Breast epithelium (tissue), 4 donors: ENCODE data around the gene FEV. TPM values are rescaled to one million over a fixed set of nuclear protein-coding genes. Genes with fewer than 3 reads are reported as not detected.

ENCODE experiments used
- DNase-seq, 2 donors: peaks; one replicate each; pipeline ENCODE4 v3.0.0-alpha.2; 2019; ENCODE audit warnings: low spot score in 2 of 2
- H3K27ac ChIP-seq, 2 donors: fragments of 200-600 bp; sonication (generic) in 1 of 2; one replicate each; pipeline ENCODE4 v1.5.1; 2016 to 2019; ENCODE audit warnings: mild to moderate bottlenecking in 1 of 2
- H3K27me3 ChIP-seq, 2 donors: fragments of 200-600 bp; sonication (generic) in 1 of 2; one replicate each; pipeline versions ENCODE4 v1.5.1 to v1.6.0; 2017 to 2019; ENCODE audit warnings: control low read depth in 1 of 2, mild to moderate bottlenecking in 1 of 2
- H3K36me3 ChIP-seq: fragments of 200-600 bp; one replicate; pipeline ENCODE4 v1.5.1; 2019
- H3K4me1 ChIP-seq, 2 donors: fragments of 200-600 bp; sonication (generic); one replicate each; pipeline ENCODE4 v1.5.1; 2016 to 2019; ENCODE audit warnings: control low read depth in 1 of 2
- H3K4me3 ChIP-seq, 3 donors: fragments of 200-600 bp; sonication (generic); 1 replicate in 2 of 3; 2 replicates in 1 of 3; pipeline ENCODE4 v1.5.1; 2016 to 2019; ENCODE audit warnings: mild to moderate bottlenecking in 3 of 3, moderate library complexity in 2 of 3
- H3K9me3 ChIP-seq, 2 donors: fragments of 200-600 bp; sonication (generic) in 1 of 2; one replicate each; pipeline ENCODE4 v1.5.1; 2016 to 2019; ENCODE audit warnings: control low read depth in 1 of 2
- POLR2A ChIP-seq: fragments of 450-650 bp; IDR thresholded peaks from one replicate; pipeline ENCODE4 v1.6.1; 2016; ENCODE audit warnings: antibody characterized with exemption, mild to moderate bottlenecking, moderate library complexity
- POLR2AphosphoS5 ChIP-seq, 3 donors: sonication (generic); formaldehyde crosslinking; IDR thresholded peaks; one replicate each; pipeline ENCODE4 v1.6.1; 2017; ENCODE audit warnings: antibody characterized with exemption in 3 of 3
- intact Hi-C: fragments of 100-400 bp; cut with DNase I; formaldehyde crosslinking; loops from one replicate; pipeline ENCODE4 v1.15.1; 2023; ENCODE audit warnings: low total_unique reads
- total RNA-seq, 3 donors: library from RNA; depleted of rRNA; stranded (reverse); fragments of >200 nt; gene quantifications; one replicate each; pipeline ENCODE4 v1.1.0, GENCODE V29; 2016
- TF ChIP-seq, protein P1 (sequence below), 3 donors: fragments of 450-650 bp; IDR thresholded peaks; one replicate each; pipeline ENCODE4 v1.5.1; 2016 to 2017; ENCODE audit warnings: antibody characterized with exemption in 3 of 3, mild to moderate bottlenecking in 3 of 3, moderate library complexity in 3 of 3

FEV gene
- total RNA-seq, 3 donors from 2014 or later, result not detected

- DNase-seq, result no peak
- intact Hi-C loops, result no loop called here
- no peaks in the 10 kb centered on the region for H3K36me3 ChIP-seq
- no peak overlapping the region for H3K27ac ChIP-seq
- H3K27me3 ChIP-seq, result peaks cover 29 to 73% of the 10 kb centered on the region in 2 donors
- H3K9me3 ChIP-seq, result no peaks in the 10 kb centered on the region
- H3K4me3 ChIP-seq, result no peak overlapping the region
- TF ChIP-seq POLR2A, result no peak
- TF ChIP-seq POLR2AphosphoS5 (IDR thresholded peaks at IDR 0.05), result no peak
- TF ChIP-seq, protein P1, sequence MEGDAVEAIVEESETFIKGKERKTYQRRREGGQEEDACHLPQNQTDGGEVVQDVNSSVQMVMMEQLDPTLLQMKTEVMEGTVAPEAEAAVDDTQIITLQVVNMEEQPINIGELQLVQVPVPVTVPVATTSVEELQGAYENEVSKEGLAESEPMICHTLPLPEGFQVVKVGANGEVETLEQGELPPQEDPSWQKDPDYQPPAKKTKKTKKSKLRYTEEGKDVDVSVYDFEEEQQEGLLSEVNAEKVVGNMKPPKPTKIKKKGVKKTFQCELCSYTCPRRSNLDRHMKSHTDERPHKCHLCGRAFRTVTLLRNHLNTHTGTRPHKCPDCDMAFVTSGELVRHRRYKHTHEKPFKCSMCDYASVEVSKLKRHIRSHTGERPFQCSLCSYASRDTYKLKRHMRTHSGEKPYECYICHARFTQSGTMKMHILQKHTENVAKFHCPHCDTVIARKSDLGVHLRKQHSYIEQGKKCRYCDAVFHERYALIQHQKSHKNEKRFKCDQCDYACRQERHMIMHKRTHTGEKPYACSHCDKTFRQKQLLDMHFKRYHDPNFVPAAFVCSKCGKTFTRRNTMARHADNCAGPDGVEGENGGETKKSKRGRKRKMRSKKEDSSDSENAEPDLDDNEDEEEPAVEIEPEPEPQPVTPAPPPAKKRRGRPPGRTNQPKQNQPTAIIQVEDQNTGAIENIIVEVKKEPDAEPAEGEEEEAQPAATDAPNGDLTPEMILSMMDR (IDR thresholded peaks at IDR 0.05), result no peak
- H3K4me1 ChIP-seq, result peaks cover 3 to 12% of the 10 kb centered on the region in 2 donors
Observed at GRCh38 chr2:218963601-218964000, 21.4 kb downstream of the FEV start.

DNA sequence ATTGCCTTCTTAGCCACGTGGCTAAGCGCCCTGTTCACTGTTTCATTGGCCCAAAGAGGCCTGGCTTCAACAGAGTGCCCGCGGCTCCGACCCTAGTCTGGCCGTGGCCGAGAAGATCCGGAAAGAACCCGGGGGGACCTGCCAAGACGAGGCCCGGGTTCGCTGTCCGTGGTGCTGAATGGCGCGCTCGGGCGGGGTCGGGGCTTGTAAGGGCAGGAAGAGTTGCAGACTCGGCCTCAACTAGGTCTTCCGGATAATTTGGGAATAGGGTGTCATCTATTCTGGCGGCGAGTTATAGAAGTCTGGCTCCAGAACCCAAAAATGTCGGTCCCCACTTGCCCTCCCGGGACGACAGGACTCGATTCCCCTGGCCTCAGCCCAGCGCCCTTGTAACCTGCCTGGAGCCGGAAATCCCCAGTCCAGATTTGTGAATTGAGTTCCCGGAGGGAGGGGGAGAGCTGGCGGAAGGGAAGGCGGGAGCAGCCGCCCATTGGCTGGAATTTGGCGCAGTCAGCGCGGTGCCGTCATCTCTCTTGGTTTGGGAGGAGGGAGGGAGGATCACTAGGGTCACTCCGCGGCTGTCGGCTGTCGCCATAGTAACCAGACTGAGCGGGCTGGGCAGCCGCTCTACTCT is 22.0 kb downstream of the FEV start:
- no peaks in the 10 kb centered on the region for H3K9me3 ChIP-seq
- DNase-seq, result no peak
- peaks cover 3 to 12% of the 10 kb centered on the region in 2 donors for H3K4me1 ChIP-seq
- TF ChIP-seq POLR2AphosphoS5 (IDR thresholded peaks at IDR 0.05), result no peak
- no peak for TF ChIP-seq POLR2A
- TF ChIP-seq, protein P1 (IDR thresholded peaks at IDR 0.05), result no peak
- no peak overlapping the region for H3K4me3 ChIP-seq
- peaks cover 29 to 79% of the 10 kb centered on the region in 2 donors for H3K27me3 ChIP-seq
- H3K36me3 ChIP-seq, result no peaks in the 10 kb centered on the region
- H3K27ac ChIP-seq, result no peak overlapping the region
- intact Hi-C loops, result no loop called here

- intact Hi-C loops, result no loop called here
- H3K27me3 ChIP-seq, result peaks cover 29 to 90% of the 10 kb centered on the region in 2 donors
- H3K9me3 ChIP-seq, result no peaks in the 10 kb centered on the region
- no peak for DNase-seq
- TF ChIP-seq, protein P1 (IDR thresholded peaks at IDR 0.05), result no peak
- no peak for TF ChIP-seq POLR2A
- no peak for TF ChIP-seq POLR2AphosphoS5 (IDR thresholded peaks at IDR 0.05)
- H3K27ac ChIP-seq, result no peak overlapping the region
- no peak overlapping the region for H3K4me3 ChIP-seq
- peaks cover 3 to 12% of the 10 kb centered on the region in 2 donors for H3K4me1 ChIP-seq
- H3K36me3 ChIP-seq, result no peaks in the 10 kb centered on the region
Observed at GRCh38 chr2:218961651-218962570, 23.1 kb downstream of the FEV start.

- H3K27me3 ChIP-seq, result peaks cover 29 to 91% of the 10 kb centered on the region in 2 donors
- no peak overlapping the region for H3K4me3 ChIP-seq
- H3K36me3 ChIP-seq, result no peaks in the 10 kb centered on the region
- intact Hi-C loops, result no loop called here
- TF ChIP-seq, protein P1 (IDR thresholded peaks at IDR 0.05), result no peak
- TF ChIP-seq POLR2AphosphoS5 (IDR thresholded peaks at IDR 0.05), result no peak
- no peak for TF ChIP-seq POLR2A
- H3K27ac ChIP-seq, result no peak overlapping the region
- no peak for DNase-seq
- no peaks in the 10 kb centered on the region for H3K9me3 ChIP-seq
- peaks cover 3 to 12% of the 10 kb centered on the region in 2 donors for H3K4me1 ChIP-seq
Observed at GRCh38 chr2:218961229-218961628, 23.8 kb downstream of the FEV start.
